Upper lobe of left lung (tissue), 6 donors: ENCODE data around the gene CFAP92. TPM values are rescaled to one million over a fixed set of nuclear protein-coding genes. Genes with fewer than 3 reads are reported as not detected.

Experiments
- ATAC-seq, 2 donors: fragments of 200-7000 bp; cut with Tn5 transposase; one replicate each; pipeline ENCODE4 v1.9.1; 2022; ENCODE audit warnings: mild to moderate bottlenecking in 2 of 2, moderate library complexity in 2 of 2; ENCODE audit not compliant: low FRiP score in 2 of 2
- DNase-seq, 2 donors: peaks; one replicate each; pipeline ENCODE4 v3.0.0-alpha.2; 2019 to 2020
- H3K27ac ChIP-seq, 4 donors: fragments of 200-600 bp; sonication (generic); one replicate each; pipeline ENCODE4 v1.5.1; 2016 to 2019
- H3K27me3 ChIP-seq, 4 donors: fragments of 200-600 bp; sonication (generic); one replicate each; pipeline ENCODE4 v1.5.1; 2017 to 2019
- H3K36me3 ChIP-seq, 4 donors: fragments of 200-600 bp; sonication (generic); one replicate each; pipeline ENCODE4 v1.5.1; 2016 to 2019
- H3K4me1 ChIP-seq, 4 donors: fragments of 200-600 bp; sonication (generic); one replicate each; pipeline ENCODE4 v1.5.1; 2018 to 2019
- H3K4me3 ChIP-seq, 4 donors: fragments of 200-600 bp; sonication (generic); one replicate each; pipeline ENCODE4 v1.5.1; 2017 to 2019; ENCODE audit warnings: mild to moderate bottlenecking in 2 of 4, moderate library complexity in 1 of 4
- H3K9me3 ChIP-seq, 4 donors: fragments of 200-600 bp; sonication (generic); one replicate each; pipeline ENCODE4 v1.5.1; 2018 to 2019
- CTCF ChIP-seq, 6 experiments: fragments of 450-650 bp in 4 of 6; fragments of 200-600 bp in 2 of 6; sonication (generic) in 2 of 6; IDR thresholded peaks; one replicate each; pipeline ENCODE4 v1.5.1; 2016 to 2019; ENCODE audit warnings: antibody characterized with exemption in 6 of 6
- EP300 ChIP-seq, 4 donors: sonication (generic); formaldehyde crosslinking; IDR thresholded peaks; one replicate each; pipeline ENCODE4 v1.5.1; 2017; ENCODE audit warnings: antibody characterized with exemption in 4 of 4, control low read depth in 2 of 4
- POLR2A ChIP-seq, 4 donors: fragments of 450-650 bp; IDR thresholded peaks; one replicate each; pipeline ENCODE4 v1.5.1; 2016 to 2017; ENCODE audit warnings: antibody characterized with exemption in 4 of 4, mild to moderate bottlenecking in 2 of 4
- POLR2AphosphoS5 ChIP-seq, 2 donors: sonication (generic); formaldehyde crosslinking; IDR thresholded peaks; one replicate each; pipeline ENCODE4 v1.5.1; 2017; ENCODE audit warnings: antibody characterized with exemption in 2 of 2
- WGBS, 2 donors: methylation state at CpG; one replicate each; pipeline ENCODE4 v1.1.5; 2017 to 2018; 5-methylcytosine and 5-hydroxymethylcytosine counted together
- total RNA-seq, 6 donors: library from RNA; depleted of rRNA in 4 of 6; stranded (reverse); fragments of >200 nt in 4 of 6; gene quantifications; one replicate each; pipeline versions ENCODE4 v1.1.0 to v1.2.1, GENCODE V29; 2016 to 2021
- donor health status: DM: no; HTN: no; CAD: no; lungs with moderate emphysema.
- donor health status: DM: no; HTN: yes; CAD: no; lungs with severe emphysema.

Gene CFAP92
- total RNA-seq, 6 donors from 2014 or later = 0.66 to 21.3 (median 5.0) TPM

GRCh38 chr3:128973988-128974564 is 19.8 kb downstream of the CFAP92 start:
- TF ChIP-seq EP300 (IDR thresholded peaks at IDR 0.05) (no peak), CTCF (IDR thresholded peaks at IDR 0.05) (no peak), POLR2AphosphoS5 (IDR thresholded peaks at IDR 0.05) (no peak), POLR2A (IDR thresholded peaks at IDR 0.05) (no peak)
- Histone ChIP-seq H3K27me3 (no peaks in the 10 kb centered on the region), H3K27ac (no peak overlapping the region), H3K36me3 (no peaks in the 10 kb centered on the region), H3K4me3 (no peak overlapping the region), H3K9me3 (no peaks in the 10 kb centered on the region), H3K4me1 (peaks cover 11 to 16% (median 13%) of the 10 kb centered on the region in 4 donors)
- peak in 1 of 2 donors; percentile 23 for ATAC-seq
- 51 to 64% methylated on average over 5 of the region's 5 CpGs for WGBS, 2 donors
- DNase-seq = no peak

- Histone ChIP-seq H3K4me3 (no peak overlapping the region), H3K9me3 (no peaks in the 10 kb centered on the region), H3K27ac (peak overlapping the region in 3 of 4 donors; percentile 12 to 47 (median 21)), H3K36me3 (no peaks in the 10 kb centered on the region), H3K4me1 (peaks cover 11 to 16% (median 13%) of the 10 kb centered on the region in 4 donors), H3K27me3 (no peaks in the 10 kb centered on the region)
- WGBS, 2 donors = 54 to 55% methylated on average over 6 of the region's 6 CpGs
- TF ChIP-seq POLR2A (IDR thresholded peaks at IDR 0.05) (no peak), POLR2AphosphoS5 (IDR thresholded peaks at IDR 0.05) (peak in 1 of 2 donors; percentile 48), CTCF (IDR thresholded peaks at IDR 0.05) (no peak), EP300 (IDR thresholded peaks at IDR 0.05) (peak in 1 of 4 donors; percentile 12)
- DNase-seq (peak in 1 of 2 donors; percentile 63), ATAC-seq (peak in 1 of 2 donors; percentile 71)
These were observed 22.3 kb downstream of the CFAP92 start for GRCh38 chr3:128971421-128972100.

GRCh38 chr3:128970740-128971047 is 23.2 kb downstream of the CFAP92 start:
- H3K27ac ChIP-seq = peak overlapping the region in 1 of 4 donors; percentile 47
- TF ChIP-seq CTCF (IDR thresholded peaks at IDR 0.05) (no peak), EP300 (IDR thresholded peaks at IDR 0.05) (no peak), POLR2AphosphoS5 (IDR thresholded peaks at IDR 0.05) (no peak), POLR2A (IDR thresholded peaks at IDR 0.05) (no peak)

GRCh38 chr3:128969993-128970739 is 23.7 kb downstream of the CFAP92 start:
- DNase-seq = peak in 1 of 2 donors; percentile 45

More at GRCh38 chr3:128970740-128971047, 23.2 kb downstream of the CFAP92 start:
- ATAC-seq (peak in 1 of 2 donors; percentile 23), DNase-seq (no peak)
- H3K4me1 ChIP-seq = peaks cover 11 to 16% (median 13%) of the 10 kb centered on the region in 4 donors
- H3K9me3 ChIP-seq = no peaks in the 10 kb centered on the region
- no peak overlapping the region for H3K4me3 ChIP-seq
- WGBS, 2 donors = 24 to 50% methylated on average over 1 of the region's 1 CpG
- H3K27me3 ChIP-seq = no peaks in the 10 kb centered on the region
- no peaks in the 10 kb centered on the region for H3K36me3 ChIP-seq

More at GRCh38 chr3:128969993-128970739, 23.7 kb downstream of the CFAP92 start:
- WGBS, 2 donors = 8 to 17% methylated on average over 12 of the region's 12 CpGs
- TF ChIP-seq CTCF (IDR thresholded peaks at IDR 0.05) (peak; percentile 61 to 81 (median 78)), POLR2AphosphoS5 (IDR thresholded peaks at IDR 0.05) (no peak)
- Histone ChIP-seq H3K27ac (peak overlapping the region in 1 of 4 donors; percentile 47), H3K9me3 (no peaks in the 10 kb centered on the region), H3K27me3 (no peaks in the 10 kb centered on the region), H3K36me3 (no peaks in the 10 kb centered on the region), H3K4me3 (no peak overlapping the region), H3K4me1 (peaks cover 11 to 16% (median 13%) of the 10 kb centered on the region in 4 donors)
- peak; percentile 67 to 87 for ATAC-seq
